HepG2 (cell line): ENCODE results near the gene ZKSCAN2. TPM values are rescaled to one million over a fixed set of nuclear protein-coding genes. Genes with fewer than 3 reads are reported as not detected.
A peak's percentile ranks its signal among the peaks of the same experiment; 100 is the strongest.

Experiments used
- AKNA ChIP-seq: sonication (generic); formaldehyde crosslinking; IDR thresholded peaks from 2 replicates; pipeline ENCODE4 v1.4.0; 2020; ENCODE audit warnings: missing genetic modification reagents, borderline replicate concordance
- DZIP1 ChIP-seq: sonication (generic); formaldehyde crosslinking; IDR thresholded peaks from 2 replicates; pipeline ENCODE4 v1.5.0; 2020; ENCODE audit warnings: mild to moderate bottlenecking, missing genetic modification reagents
- FOSL2 ChIP-seq: sonication (generic); formaldehyde crosslinking; IDR thresholded peaks from 2 replicates; pipeline ENCODE4 v1.4.0; 2020; ENCODE audit warnings: missing genetic modification reagents
- HNF1B ChIP-seq: sonication (generic); formaldehyde crosslinking; IDR thresholded peaks from 2 replicates; pipeline ENCODE4 v1.5.1; 2020; ENCODE audit warnings: mild to moderate bottlenecking, moderate library complexity, missing genetic modification reagents
- HOXA3 ChIP-seq: sonication (generic); formaldehyde crosslinking; IDR thresholded peaks from 2 replicates; pipeline ENCODE4 v1.5.0; 2020; ENCODE audit warnings: missing genetic modification reagents
- KDM6A ChIP-seq: IDR thresholded peaks from 2 replicates; pipeline ENCODE4 v1.6.1; 2016; ENCODE audit warnings: low read depth
- NFE2L1 ChIP-seq: sonication (generic); formaldehyde crosslinking; IDR thresholded peaks from 2 replicates; pipeline ENCODE4 v1.4.0; 2020; ENCODE audit warnings: missing genetic modification reagents, mild to moderate bottlenecking, borderline replicate concordance
- PAWR ChIP-seq: sonication (generic); formaldehyde crosslinking; IDR thresholded peaks from 2 replicates; pipeline ENCODE4 v1.4.0; 2020; ENCODE audit warnings: missing genetic modification reagents, mild to moderate bottlenecking, borderline replicate concordance
- RNF219 ChIP-seq: sonication (generic); formaldehyde crosslinking; IDR thresholded peaks from 2 replicates; pipeline ENCODE4 v1.5.0; 2020; ENCODE audit warnings: mild to moderate bottlenecking, missing genetic modification reagents
- STAT5B ChIP-seq: sonication (generic); formaldehyde crosslinking; IDR thresholded peaks from 2 replicates; pipeline ENCODE4 v1.4.0; 2020; ENCODE audit warnings: missing genetic modification reagents
- ZBTB38 ChIP-seq: sonication (generic); formaldehyde crosslinking; IDR thresholded peaks from 2 replicates; pipeline ENCODE4 v1.5.1; 2020; ENCODE audit warnings: mild to moderate bottlenecking, missing genetic modification reagents
- ZNF235 ChIP-seq: sonication (generic); formaldehyde crosslinking; IDR thresholded peaks from 2 replicates; pipeline ENCODE4 v1.8.1; 2023; ENCODE audit warnings: mild to moderate bottlenecking, missing genetic modification reagents, borderline replicate concordance
- ZNF256 ChIP-seq: sonication (generic); formaldehyde crosslinking; conservative IDR thresholded peaks from 2 replicates; pipeline ENCODE4 v1.4.0; 2020; ENCODE audit warnings: missing genetic modification reagents
- ZNF317 ChIP-seq: sonication (generic); formaldehyde crosslinking; IDR thresholded peaks from 2 replicates; pipeline ENCODE4 v1.5.0; 2020; ENCODE audit warnings: mild to moderate bottlenecking, missing genetic modification reagents
- ZNF382 ChIP-seq: sonication (generic); formaldehyde crosslinking; IDR thresholded peaks from 2 replicates; pipeline ENCODE4 v1.5.0; 2020; ENCODE audit warnings: missing genetic modification reagents, mild to moderate bottlenecking, borderline replicate concordance
- ZNF713 ChIP-seq: sonication (generic); formaldehyde crosslinking; IDR thresholded peaks from 2 replicates; pipeline ENCODE4 v1.4.0; 2020; ENCODE audit warnings: mild to moderate bottlenecking, missing genetic modification reagents
- ZNF766 ChIP-seq: sonication (generic); formaldehyde crosslinking; IDR thresholded peaks from 2 replicates; pipeline ENCODE4 v1.5.0; 2020; ENCODE audit warnings: missing genetic modification reagents, borderline replicate concordance
- polyA plus RNA-seq, 8 experiments: library from polyadenylated mRNA; depleted of rRNA in 3 of 8; stranded (reverse) in 7 of 8; unstranded in 1 of 8; fragments of >200 nt; fragmentation: Illumina TruSeq in 4 of 8; extraction: Trizol in 4 of 8; gene quantifications; 2 replicates each; pipeline versions ENCODE4 v1.2.1 to v1.2.3, GENCODE V29; 2011 to 2016; ENCODE audit warnings: low read depth in 4 of 8, missing spikeins in 1 of 8, mixed read lengths in 1 of 8; ENCODE audit not compliant: insufficient read depth in 1 of 8
- total RNA-seq, 5 experiments: library from RNA; depleted of rRNA; stranded (reverse); fragments of >200 nt; fragmentation: Illumina TruSeq; extraction: Trizol; gene quantifications; 2 replicates each; pipeline ENCODE4 v1.2.3, GENCODE V29; 2016; ENCODE audit warnings: low read depth in 1 of 5

ZKSCAN2 gene
- total and polyA plus RNA-seq, 2 of the 13 experiments (the other 11 are each of a cell fraction or from before 2014, with no cell fraction given): 4.2 to 11.1 TPM

- TF ChIP-seq ZBTB38 (CRISPR knock-in tag): peak; percentile 62; the same call in 1 of the 2 replicates
- no peak for TF ChIP-seq PAWR (CRISPR knock-in tag)
- peak; percentile 35; the same call in 1 of the 2 replicates for TF ChIP-seq RNF219
- no peak; the same call in 1 of the 2 replicates for TF ChIP-seq FOSL2 (CRISPR knock-in tag)
- 0 out of 2 replicates have a peak, but pooled peaks have one; percentile 48 for TF ChIP-seq HOXA3 (CRISPR knock-in tag)
- no peak for TF ChIP-seq NFE2L1 (CRISPR knock-in tag)
- TF ChIP-seq ZNF235 (CRISPR knock-in tag): no peak
- no peak for TF ChIP-seq ZNF317 (CRISPR knock-in tag)
- no peak for TF ChIP-seq ZNF713
- TF ChIP-seq STAT5B (CRISPR knock-in tag): 0 out of 2 replicates have a peak, but pooled peaks have one; percentile 58
- TF ChIP-seq DZIP1 (CRISPR knock-in tag): no peak; the same call in 1 of the 2 replicates
- TF ChIP-seq ZNF256 (CRISPR knock-in tag): peak; percentile 76; the same call in 1 of the 2 replicates
- peak; percentile 8; the same call in 1 of the 2 replicates for TF ChIP-seq HNF1B
- TF ChIP-seq KDM6A (CRISPR knock-in tag): no peak
- TF ChIP-seq ZNF382 (CRISPR knock-in tag): no peak
- no peak for TF ChIP-seq AKNA (CRISPR knock-in tag)
- TF ChIP-seq ZNF766 (CRISPR knock-in tag): peak; percentile 94
These were observed at the start of gene ZKSCAN2 (continued) for GRCh38 chr16:25257470-25257955.
